ENCODE results near the gene ARID2. TPM values are rescaled to one million over a fixed set of nuclear protein-coding genes. Genes with fewer than 3 reads are reported as not detected.

ARID2 gene
- total RNA-seq, 2 experiments from 2014 or later, result 30.1 to 44.9 TPM

DNA sequence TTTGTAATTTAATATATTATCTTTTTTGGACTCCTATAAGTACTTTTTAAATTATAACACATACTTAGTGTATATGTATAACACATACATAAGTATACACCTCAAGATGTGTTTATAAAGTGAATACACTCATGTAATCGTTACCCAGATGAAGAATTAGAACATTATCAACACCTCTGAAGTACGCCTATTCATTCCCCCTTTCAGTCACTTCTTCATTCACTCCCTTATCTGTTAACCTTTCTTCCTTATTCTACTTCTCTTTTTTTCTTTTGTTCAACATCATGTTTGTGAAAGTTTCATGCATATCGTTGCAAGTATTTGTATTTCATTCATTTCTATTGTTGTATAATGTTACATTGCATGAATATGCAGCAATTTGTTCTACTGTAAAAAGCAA lies 98.5 kb downstream of the ARID2 start:
- ChIA-PET CTCF (ENCODE audit: unreplicated experiment) (no interaction called here), POLR2A (interaction anchor here (0.6 to 0.9 kb wide), 2 partner anchors 12 to 229 kb away, joined by 3 to 4 read pairs; no protein-coding TSS in a partner anchor)
- Histone ChIP-seq H3K27ac (ENCODE audit: low read depth, low read length, poor library complexity, severe bottlenecking) (no peak overlapping the region), H3K4me2 (ENCODE audit: low read length) (no peak overlapping the region), H3K4me1 (ENCODE audit: insufficient read depth, low read length, poor library complexity, severe bottlenecking) (no peaks in the 10 kb centered on the region), H3K36me3 (ENCODE audit: insufficient read depth, low read length) (peaks cover 57% of the 10 kb centered on the region), H4K20me1 (ENCODE audit: insufficient read depth, low read length) (no peaks in the 10 kb centered on the region), H3K4me3 (ENCODE audit: low read depth, low read length, poor library complexity, severe bottlenecking) (no peak overlapping the region), H2AFZ (ENCODE audit: low read length) (no peak overlapping the region), H3K9me2 (ENCODE audit: insufficient read depth, low read length) (no peaks in the 10 kb centered on the region), H3K9me3 (ENCODE audit: low read length) (peaks cover 10% of the 10 kb centered on the region; the same call in 1 of the 2 replicates), H3K79me2 (ENCODE audit: insufficient read depth, low read depth, low read length) (no peaks in the 10 kb centered on the region)
- TF ChIP-seq, protein P1, sequence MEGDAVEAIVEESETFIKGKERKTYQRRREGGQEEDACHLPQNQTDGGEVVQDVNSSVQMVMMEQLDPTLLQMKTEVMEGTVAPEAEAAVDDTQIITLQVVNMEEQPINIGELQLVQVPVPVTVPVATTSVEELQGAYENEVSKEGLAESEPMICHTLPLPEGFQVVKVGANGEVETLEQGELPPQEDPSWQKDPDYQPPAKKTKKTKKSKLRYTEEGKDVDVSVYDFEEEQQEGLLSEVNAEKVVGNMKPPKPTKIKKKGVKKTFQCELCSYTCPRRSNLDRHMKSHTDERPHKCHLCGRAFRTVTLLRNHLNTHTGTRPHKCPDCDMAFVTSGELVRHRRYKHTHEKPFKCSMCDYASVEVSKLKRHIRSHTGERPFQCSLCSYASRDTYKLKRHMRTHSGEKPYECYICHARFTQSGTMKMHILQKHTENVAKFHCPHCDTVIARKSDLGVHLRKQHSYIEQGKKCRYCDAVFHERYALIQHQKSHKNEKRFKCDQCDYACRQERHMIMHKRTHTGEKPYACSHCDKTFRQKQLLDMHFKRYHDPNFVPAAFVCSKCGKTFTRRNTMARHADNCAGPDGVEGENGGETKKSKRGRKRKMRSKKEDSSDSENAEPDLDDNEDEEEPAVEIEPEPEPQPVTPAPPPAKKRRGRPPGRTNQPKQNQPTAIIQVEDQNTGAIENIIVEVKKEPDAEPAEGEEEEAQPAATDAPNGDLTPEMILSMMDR (conservative IDR thresholded peaks at IDR 0.05; ENCODE audit: low read length), result no peak
- no peak for TF ChIP-seq EZH2phosphoT487 (IDR thresholded peaks at IDR 0.05; ENCODE audit: borderline replicate concordance, low read depth, low read length)
- BruUV-seq (replicated peaks), result no TSS peak
- intact Hi-C loops (cut with micrococcal nuclease; ENCODE audit: unreplicated experiment), result no loop called here
- DNase-seq (ENCODE audit: low spot score), result no peak

DNA sequence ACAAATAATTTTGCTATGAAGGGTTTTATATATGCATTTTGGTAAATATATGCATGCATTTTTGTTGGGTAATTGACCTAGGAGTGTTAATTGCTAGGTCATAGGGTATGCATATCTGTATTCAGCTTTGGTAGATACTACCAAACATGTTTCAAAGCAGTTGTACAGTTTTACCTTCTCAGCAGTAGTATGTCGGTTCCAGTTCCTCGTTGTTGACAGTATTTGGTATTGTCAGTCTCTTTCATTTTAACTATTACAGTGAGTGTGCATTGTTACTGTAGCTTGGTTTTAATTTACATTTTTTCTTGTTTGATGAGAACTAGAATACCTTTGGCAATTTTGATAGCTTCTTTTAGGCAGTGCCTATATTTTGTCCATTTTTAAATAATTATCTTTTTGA lies 98.9 kb downstream of the ARID2 start:
- Histone ChIP-seq H3K79me2 (ENCODE audit: insufficient read depth, low read depth, low read length) (no peaks in the 10 kb centered on the region), H3K27ac (ENCODE audit: low read depth, low read length, poor library complexity, severe bottlenecking) (no peak overlapping the region), H3K4me3 (ENCODE audit: low read depth, low read length, poor library complexity, severe bottlenecking) (no peak overlapping the region), H3K36me3 (ENCODE audit: insufficient read depth, low read length) (peaks cover 53% of the 10 kb centered on the region), H4K20me1 (ENCODE audit: insufficient read depth, low read length) (no peaks in the 10 kb centered on the region), H3K4me1 (ENCODE audit: insufficient read depth, low read length, poor library complexity, severe bottlenecking) (no peaks in the 10 kb centered on the region), H2AFZ (ENCODE audit: low read length) (no peak overlapping the region), H3K9me3 (ENCODE audit: low read length) (peaks cover 10% of the 10 kb centered on the region; the same call in 1 of the 2 replicates), H3K9me2 (ENCODE audit: insufficient read depth, low read length) (no peaks in the 10 kb centered on the region), H3K4me2 (ENCODE audit: low read length) (no peak overlapping the region)
- no peak for DNase-seq (ENCODE audit: low spot score)
- intact Hi-C loops (cut with micrococcal nuclease; ENCODE audit: unreplicated experiment), result no loop called here
- ChIA-PET CTCF (ENCODE audit: unreplicated experiment) (no interaction called here), POLR2A (interaction anchor here (0.9 kb wide), 1 partner anchor 9 kb away, joined by 3 read pairs; no protein-coding TSS in a partner anchor)
- TF ChIP-seq EZH2phosphoT487 (IDR thresholded peaks at IDR 0.05; ENCODE audit: borderline replicate concordance, low read depth, low read length), result no peak
- TF ChIP-seq, protein P1 (conservative IDR thresholded peaks at IDR 0.05; ENCODE audit: low read length), result no peak
- BruUV-seq (replicated peaks), result no TSS peak

DNA sequence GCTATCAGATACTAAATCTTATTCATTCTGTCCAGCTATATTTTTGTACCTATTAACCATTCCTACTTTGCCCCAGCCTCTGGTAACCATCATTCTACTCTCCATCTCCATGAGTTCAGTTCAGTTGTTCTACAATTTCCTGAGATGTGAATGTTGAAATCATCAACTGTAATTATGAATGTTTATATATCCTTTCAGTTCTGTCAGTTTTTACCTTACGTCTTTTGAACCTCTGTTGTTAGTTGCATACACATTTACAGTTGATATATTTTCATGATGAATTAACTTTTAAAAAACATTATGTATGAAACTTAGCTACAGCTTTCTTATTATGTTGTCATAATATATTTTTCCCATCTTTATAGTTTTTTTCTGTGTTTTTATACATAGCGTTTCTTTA lies 102.1 kb downstream of the ARID2 start:
- TF ChIP-seq, protein P1 (conservative IDR thresholded peaks at IDR 0.05; ENCODE audit: low read length), result no peak
- Histone ChIP-seq H3K4me2 (ENCODE audit: low read length) (no peak overlapping the region), H3K9me2 (ENCODE audit: insufficient read depth, low read length) (no peaks in the 10 kb centered on the region), H3K4me3 (ENCODE audit: low read depth, low read length, poor library complexity, severe bottlenecking) (no peak overlapping the region), H4K20me1 (ENCODE audit: insufficient read depth, low read length) (no peaks in the 10 kb centered on the region), H3K79me2 (ENCODE audit: insufficient read depth, low read depth, low read length) (no peaks in the 10 kb centered on the region), H3K9me3 (ENCODE audit: low read length) (peaks cover 10% of the 10 kb centered on the region; the same call in 1 of the 2 replicates), H3K27ac (ENCODE audit: low read depth, low read length, poor library complexity, severe bottlenecking) (no peak overlapping the region), H3K4me1 (ENCODE audit: insufficient read depth, low read length, poor library complexity, severe bottlenecking) (no peaks in the 10 kb centered on the region), H2AFZ (ENCODE audit: low read length) (no peak overlapping the region), H3K36me3 (ENCODE audit: insufficient read depth, low read length) (peaks cover 46% of the 10 kb centered on the region)
- CTCF ChIA-PET (ENCODE audit: unreplicated experiment), result no interaction called here
- no TSS peak for BruUV-seq (replicated peaks)
- intact Hi-C loops (cut with micrococcal nuclease; ENCODE audit: unreplicated experiment), result no loop called here
- POLR2A ChIA-PET, result interaction anchor here (0.7 to 1.6 kb wide), 3 partner anchors 11 to 137 kb away, joined by 3 to 4 read pairs (median 3); no protein-coding TSS in a partner anchor
- DNase-seq (ENCODE audit: low spot score), result no peak

Measured in OCI-LY7 (cell line).